ENCODE measurements around the gene DENND1A.
"Not testable (repeated sequence)": the region's sequence is repeated elsewhere in the genome, so short reads cannot be mapped to it uniquely, and the experiment has no call there.

The DENND1A gene

DNA sequence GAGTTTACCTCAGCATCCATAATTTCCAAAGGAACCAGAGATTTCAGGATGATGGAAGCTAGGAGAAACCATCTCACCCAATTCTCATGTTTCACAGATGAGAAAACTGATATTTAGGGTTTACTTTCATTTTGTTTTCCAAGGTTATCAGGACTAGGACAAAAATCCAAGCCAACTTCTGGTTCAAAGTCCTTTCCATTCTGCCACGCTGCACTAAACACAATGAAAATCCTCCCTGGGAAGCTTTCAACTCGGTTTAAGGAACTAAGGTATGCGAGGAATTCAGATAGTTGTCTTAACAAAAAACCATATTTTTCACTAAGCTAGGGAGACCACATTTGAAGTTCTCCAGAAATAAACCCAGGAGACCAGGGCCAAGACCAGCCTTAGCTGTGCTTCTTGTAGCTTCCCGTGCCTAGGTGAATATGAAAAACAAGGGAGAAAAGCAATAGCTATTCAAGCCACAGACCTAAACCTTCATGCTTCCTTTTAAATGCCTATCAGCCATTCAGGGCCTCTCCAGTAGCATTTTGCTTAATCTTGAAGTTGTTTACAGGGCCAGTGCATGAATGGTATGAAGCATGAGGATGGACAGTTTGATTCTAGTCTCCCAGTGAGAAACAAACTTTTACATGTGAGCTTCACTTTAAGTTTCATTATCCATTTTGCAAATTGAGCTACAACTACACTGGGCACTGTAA is 167.9 kb downstream of the DENND1A start:
- DNase-seq: no peak

DNA sequence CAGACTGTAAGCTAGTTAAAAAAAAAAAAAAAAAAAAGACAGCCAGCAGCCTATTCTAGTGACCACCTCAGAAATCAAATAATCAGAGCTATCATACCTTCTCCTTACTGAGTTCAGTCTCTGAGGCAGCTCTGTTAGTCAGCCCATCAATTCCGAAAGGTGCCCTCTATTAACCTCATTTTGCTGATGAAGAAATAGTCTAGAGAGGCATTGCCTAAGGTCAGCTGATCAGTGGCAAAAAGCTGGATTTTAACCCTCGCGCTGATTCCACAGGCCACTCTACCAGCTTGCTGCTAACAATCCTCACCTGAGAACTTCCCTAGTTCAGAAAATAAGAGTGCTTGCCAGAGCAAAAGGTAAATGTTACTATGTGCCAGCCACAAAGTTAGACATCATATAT is 172.0 kb downstream of the DENND1A start:
- no peak for DNase-seq

DNA sequence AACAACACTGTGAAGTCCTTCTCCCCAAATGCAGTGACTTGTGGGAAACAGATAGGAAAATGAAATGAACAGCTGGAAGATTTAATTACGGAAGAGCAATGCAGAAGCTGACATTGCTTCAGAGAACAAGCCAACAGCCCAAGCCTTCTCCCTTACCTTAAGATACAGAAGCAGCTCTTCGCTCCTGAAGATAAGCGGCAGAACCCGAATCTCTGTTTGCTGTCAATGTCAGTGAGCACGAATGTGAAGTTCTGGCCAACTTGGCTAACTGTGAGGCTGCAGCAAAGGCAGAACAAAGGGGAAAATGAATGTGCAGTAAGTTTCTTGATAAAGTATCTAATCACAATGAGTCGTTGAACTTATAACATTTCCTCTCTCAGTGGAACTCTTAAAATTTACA is 172.4 kb downstream of the DENND1A start:
- no peak for DNase-seq

DNA sequence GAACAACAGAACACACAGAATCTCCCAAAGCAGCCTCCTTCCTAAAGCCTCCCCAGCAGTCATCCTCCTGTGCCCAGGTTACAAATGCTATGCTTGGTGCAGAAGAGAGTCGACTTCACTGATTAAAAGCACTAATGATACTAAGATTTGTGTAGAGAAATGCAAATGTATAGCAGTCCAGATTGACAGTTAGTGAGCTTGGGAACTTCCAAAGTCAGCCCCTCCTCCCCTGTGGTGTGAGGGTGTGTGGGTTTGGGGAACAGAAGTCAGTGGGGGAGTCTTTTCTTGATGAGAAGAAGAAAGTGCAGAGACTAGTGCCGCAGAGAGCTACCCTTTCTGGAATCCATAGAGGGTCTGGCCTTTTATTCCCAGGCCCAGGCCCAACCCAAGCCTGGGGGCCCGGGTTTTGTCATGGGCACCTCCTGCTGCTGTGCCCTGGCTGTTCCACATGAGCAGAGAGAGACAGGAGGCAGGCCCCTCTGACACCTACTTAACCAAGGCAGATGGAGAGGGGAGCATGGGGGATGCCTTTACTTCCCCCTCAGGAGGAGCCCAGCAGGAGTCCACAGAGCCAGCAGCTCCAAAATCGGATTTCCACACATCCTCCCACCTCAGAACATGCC is 173.3 kb downstream of the DENND1A start:
- DNase-seq: no peak

DNA sequence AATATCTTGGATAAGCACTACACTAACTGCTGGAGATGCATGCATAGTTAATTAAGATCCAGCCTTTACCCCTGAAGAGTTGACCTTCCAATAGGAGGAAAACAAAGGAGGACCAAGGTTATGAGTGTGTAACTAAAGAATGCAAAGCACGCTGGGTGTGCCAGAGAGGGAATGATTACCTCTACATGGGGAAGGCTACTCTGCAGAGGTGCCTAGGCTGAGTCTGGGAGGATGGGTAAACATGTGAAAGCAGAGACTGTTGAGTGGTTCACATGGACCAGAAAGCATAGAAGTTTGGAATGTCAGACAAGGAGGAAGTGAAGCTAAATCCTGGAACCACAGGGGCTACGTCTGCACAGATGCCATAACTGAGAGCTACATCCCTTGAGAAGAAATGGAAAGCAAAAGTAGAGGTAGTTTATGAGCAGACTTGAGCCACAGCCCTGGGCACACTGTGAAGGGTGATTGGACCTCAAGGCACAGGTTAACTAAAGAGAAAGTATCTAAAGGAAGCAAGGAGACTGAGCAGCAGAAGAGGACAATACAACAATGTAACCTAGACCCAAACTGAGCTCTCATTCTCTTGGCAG is 176.2 kb downstream of the DENND1A start:
- DNase-seq: no peak

DNA sequence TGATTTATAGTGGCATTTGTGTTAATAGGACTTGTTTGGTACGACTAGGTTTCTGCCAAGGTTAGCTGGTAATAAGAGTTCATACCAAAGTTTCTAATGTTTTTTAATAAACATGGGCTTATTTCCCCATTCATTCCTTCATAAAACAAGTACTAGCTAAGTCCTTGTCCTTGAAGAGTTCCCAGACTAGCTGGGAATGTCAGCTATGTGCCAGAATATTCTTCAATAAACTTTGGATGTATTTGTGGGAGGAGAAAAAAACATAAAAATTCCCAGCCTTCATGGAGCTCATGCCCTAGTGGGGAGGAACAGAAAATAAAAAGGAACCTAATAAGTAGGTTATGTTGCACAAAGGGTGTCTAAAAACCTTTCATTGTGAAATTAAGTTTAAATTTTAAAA is 176.9 kb downstream of the DENND1A start:
- DNase-seq: no peak

DNA sequence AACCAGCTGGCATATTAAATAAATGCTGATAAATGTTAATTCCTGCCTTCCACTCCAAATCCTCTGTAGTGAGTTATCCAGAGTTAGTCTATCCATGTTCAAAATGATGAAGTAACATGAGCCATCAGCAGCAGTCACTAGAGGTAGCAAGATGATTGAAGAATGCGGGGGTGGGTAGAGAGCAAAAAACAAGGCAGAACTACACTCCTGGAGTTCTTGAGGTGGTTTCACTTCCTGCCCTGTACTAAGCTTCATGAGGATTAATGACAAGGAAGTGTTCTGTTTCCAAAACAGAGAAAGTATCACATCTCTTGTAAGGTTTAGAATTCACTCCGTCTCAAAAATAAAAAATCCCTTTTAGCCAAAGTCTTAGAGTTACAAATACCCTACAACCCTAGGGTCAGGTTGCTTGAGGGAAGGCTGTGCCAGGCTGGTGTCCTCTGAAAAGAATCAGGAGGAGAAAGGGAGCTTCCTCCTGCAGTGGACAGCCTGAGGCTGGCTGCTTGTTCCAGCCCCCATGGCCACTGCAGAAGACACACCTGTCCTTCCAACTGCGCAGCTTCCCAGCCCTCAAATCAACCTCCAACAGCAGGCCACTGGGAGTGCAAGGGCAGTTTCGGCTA is 180.2 kb downstream of the DENND1A start:
- no peak for DNase-seq

DNA sequence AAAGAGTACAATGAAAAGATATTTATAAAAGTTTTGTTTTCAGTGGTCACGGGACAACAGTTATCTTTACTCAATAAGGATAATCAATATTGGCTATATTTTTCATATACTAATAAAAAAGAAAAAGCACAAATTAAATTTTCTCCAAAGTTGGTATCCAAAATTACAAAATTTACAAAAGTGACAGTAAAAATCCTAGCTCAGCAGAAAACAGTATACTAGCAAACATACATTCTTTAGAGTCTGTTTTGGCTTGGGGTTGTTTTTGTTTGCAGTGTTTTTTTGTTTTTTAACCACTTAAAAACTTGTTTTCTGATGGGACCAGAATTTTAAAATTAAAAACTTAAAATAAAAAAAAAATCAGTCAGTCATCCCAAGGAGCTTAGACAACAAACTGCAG is 183.2 kb downstream of the DENND1A start:
- no peak for DNase-seq

DNA sequence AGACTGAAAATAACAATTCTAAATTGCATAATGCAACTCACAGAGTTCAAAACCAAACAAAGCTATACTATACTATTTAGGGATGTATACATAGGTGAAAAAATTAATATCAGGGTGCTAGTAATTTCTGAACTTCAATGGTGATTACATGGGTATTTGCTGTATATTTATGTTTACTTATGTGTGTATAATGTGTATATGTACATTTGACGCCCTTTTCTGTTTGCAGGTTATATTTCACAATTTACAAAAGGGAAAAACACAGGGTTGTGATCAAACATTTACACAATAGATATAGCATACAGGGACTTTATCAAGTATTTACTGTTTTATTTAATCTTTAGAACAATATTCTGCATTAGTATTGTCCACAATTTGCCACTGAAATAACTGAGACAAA is 184.0 kb downstream of the DENND1A start:
- no peak for DNase-seq

DNA sequence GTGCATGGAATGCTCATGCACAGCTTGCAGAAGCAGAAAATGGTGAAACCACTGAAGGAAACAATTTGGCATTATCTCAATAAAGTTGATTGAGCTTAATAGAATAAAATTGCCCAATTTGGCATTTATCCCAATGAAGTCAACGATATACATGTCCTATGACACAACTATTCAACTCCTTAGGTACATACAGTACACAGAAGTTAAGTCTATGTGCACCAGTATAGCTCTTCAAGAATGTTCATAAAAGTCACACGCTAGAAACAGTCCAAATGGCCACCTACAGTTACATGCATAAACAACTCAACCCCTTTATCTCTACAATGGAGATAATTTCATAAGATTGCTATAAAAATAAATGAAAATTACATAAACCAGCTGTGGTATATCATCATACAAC is 184.5 kb downstream of the DENND1A start:
- DNase-seq: no peak

DNA sequence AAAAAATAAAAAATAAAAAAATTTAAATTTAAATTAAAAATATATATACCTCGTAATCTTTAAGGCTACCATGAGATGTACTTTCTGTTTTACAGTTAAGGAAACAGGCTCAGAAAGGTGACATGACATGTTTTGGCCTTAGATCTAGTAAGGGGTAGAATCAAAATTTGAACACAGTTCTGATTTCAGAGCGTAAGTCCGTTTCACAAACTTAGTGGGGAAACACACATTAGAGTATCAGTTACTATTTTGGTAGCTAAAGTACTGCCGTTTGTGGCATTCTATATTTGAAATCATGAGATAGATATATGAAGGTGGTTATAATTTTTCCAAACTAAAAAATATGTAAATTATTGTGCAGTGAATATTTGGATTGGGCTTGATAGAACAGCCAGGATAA is 186.2 kb downstream of the DENND1A start:
- no peak for DNase-seq

DNA sequence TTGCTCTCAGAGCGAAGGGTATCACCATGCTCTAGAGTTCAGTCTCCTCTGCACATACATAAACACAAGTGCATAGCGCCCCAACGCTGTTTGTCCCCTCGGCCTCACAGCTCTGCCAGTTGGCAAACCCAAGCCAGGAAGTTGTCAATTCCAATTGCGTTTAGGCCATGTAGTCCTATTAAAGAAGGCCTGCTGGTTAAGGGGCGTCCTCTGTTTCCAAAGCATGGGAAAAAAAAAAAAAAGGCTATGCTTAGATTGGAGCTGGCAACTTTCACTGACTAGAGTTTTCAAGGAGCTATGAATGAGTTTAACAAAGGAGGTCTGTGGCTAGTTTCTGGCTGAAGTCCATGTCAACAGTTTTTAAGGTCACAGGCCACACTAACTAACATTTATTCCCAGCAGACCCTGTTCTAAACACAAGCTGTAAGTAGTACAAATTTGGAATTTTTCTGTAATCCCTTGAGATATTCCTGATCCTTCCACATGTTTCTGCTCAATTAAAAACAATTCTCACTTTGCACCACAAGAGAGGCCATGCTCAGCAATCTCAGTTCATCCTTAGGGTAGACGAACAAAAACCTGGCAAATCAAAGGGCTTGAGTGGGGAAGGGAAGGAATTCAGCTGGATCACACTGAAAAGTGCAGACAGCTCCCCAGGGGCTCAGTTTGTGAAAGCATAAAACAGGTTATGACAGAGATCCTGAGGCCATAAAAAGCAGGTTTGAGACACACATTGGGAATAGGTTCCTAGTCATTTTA is 187.7 kb downstream of the DENND1A start:
- DNase-seq: no peak

DNA sequence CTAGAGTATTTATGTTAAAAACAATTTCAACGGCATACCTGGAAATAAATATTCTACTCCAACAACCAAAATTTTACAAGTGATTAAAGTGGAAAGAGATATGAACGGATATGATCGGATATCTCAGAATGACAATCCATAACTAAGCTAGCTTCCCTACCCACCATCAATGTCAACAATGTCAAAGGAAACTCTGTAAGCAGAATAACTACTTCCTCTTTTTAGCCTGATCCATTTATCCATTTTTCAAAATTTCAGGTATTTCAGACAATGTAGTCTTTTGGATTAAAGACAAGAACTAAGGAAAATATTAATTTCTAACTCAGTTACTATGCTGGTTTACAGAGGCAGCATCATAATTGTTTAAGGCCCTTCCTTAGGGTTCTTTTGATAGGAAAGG is 188.7 kb downstream of the DENND1A start:
- no peak for DNase-seq

DNA sequence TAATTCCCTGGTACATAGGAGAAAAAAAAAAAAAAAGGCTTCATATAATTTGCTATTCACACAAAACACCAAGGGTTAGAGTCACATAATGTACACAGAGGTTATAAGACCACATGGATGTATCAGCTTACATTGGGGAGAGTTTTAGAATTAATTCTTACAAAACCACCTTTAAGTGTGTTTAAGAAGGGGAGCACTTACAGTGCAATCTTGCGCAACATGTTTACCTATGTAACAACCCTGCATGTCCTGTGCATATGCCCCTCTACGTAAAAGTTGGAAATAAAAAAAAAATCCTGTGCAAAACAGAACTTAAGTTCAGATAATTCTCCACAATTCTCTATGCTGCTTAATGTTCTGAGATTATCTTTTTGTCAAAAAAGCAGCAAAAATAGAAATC is 190.0 kb downstream of the DENND1A start:
- DNase-seq: no peak

DNA sequence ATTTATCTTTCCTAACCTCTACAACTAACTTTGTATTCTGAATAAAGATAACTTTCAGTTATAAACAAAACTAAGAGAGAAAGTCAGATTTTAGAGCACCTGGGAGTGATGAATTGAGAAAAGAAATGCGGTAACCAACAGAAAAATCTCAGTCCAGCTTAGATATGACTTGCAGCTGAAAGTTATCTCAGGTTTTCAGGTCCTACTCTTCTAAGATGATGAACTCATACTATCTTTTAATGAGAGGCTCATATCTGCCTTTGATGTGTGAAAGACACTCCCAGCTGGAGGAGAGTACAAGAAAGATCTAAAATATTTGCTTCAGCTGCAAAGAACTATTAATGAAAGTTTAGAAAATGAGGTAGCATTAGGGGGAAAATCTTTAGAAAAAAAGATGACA is 190.5 kb downstream of the DENND1A start:
- DNase-seq: no peak

DNA sequence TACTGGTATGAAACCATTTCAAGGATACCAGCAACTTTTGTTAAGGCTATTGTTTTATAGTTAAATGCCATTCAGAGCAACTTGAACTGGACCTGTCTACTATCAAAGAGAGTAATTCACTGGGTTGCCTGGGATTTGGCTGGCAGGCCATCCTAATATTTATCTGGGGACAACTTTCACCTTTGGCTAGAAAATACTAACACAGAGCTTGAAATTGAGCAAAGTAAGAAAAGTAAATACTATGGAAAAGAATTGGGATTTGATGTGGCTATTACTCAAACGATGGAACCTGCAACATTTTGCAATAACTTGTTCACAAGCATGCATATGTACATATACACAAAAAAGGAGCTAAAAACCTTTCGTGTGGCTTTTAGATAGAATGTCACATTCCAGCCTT is 191.3 kb downstream of the DENND1A start:
- DNase-seq: no peak

DNA sequence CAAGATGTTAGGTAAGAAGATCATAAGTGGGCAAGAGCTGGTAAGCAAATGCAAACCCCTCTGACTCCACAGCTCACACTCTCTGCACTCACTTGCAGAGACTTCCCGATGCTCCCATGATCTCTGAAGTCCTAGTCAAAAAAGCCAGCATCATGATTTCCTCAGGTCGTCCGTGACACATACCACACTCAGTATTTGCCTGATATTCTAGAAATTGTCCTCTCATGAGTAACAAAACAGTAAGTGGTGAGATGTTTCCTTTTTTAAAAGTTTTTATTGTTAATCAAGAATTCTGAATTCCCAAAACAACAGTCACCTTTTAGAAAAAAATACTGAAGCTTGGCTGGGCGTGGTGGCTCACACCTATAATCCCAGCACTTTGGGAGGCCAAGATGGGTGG is 194.6 kb downstream of the DENND1A start:
- DNase-seq: no peak

DNA sequence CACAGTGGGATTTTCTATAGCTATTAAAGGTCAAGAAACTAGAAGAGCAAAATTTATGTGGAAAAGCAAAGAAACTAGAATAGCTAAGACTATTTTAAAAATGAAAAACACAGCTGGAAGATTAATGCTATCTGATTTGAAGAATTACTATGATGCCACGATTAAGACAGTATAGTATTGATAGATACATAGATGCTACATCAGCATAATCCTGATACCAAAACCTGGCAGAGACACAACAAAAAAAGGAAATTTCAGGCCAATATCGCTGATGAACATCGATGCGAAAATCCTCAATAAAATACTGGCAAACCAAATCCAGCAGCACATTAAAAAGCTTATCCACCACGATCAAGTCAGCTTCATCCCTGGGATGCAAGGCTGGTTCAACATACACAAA is 201.4 kb downstream of the DENND1A start:
- DNase-seq: not testable (repeated sequence)

DNA sequence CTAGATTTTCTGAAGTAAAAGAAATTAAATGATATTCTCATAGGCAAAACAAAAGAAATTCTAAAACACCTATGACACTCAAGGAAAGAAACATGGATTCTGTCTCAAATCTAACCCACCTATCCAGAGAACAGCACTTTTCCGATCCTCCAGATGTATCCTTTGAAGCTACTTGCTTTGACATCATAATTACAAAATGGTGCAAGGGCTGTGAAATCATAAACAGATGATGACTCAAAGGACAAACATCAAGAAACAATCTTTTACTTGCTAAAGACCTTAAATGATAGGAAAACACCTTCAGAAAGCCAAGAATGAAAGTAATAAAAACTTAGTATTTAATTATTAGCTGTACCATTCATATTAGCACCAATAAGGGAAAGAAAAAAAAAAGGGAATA is 202.6 kb downstream of the DENND1A start:
- no peak for DNase-seq

DNA sequence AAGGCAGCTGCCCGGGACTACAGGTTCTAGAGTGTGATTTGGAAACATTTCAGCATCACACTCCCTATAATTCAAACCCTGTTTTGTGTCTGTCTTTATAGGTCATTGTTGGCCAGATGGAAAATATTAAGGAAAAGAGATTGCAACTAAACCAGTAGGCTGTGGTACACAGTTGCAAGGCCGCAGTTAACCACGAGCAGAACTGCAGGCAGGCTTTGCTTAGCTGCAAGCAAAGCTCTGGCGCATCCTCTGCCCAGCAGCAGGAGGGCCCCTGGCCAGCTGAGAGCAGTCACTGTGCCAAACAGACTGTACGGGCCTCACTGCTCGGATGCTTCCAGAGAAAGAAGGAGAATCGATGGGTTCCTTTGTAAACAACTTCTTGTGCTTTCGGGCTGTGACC is 204.5 kb downstream of the DENND1A start:
- DNase-seq: no peak

DNA sequence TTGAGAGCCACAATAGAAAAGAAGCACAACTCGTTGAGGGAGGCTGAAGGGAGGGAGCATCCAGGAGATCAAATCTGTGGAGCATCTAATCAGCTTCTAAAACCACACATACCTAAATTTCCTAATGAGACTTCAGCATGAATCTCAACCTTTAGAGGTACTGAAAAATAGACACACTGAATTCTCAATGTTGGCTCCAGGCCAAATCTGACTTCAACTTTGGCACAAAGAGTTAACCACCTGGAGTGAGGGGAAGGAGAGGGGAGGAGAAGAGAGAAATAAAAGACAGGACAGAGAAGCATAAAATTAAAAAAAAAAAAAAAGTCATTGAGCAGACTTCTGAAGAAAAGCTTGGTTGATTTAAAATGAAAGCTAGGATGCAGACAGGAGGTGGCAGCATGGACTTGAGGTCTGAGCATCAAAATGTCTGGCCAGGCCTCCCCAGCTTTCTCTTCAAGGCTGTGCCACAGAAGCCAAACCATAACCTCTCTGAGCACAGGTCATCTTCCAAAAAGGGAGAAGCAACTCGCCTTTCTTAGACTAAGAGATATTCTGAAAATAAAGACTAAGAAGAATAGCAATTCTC is 205.6 kb downstream of the DENND1A start:
- no peak for DNase-seq

DNA sequence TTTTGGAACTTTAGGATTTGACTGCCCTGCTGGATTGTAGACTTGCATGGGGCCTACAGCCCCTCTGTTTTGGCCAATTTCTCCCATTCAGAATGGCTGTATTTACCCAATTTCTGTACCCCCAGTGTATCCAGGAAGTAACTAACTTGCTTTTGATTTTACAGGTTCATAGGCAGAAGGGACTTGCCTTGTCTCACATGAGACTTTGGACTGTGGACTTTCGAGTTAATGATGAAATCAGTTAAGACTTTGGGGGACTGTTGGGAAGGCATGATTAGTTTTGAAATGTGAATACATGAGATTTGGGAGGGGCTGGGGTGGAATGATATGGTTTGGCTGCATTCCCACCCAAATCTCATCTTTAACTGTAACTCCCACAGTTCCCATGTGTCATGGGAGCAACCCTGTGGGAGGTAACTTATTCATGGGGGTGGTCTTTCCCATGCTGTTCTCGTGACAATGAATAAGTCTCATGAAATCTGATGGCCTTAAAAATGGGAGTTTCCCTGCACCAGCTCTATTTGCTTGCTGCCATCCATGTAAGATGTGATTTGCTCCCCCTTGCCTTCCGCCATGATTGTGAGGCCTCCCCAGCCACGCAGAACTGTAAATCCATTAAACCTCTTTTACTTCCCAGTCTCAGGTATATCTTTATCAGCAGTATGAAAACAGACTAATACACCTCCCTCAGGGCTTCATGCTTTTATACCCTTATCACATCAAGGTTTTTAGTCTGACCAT is 206.6 kb downstream of the DENND1A start:
- DNase-seq: no peak

All from activated naive CD4-positive, alpha-beta T cell treated with Interleukin-2 at 50 U/mL for 16 hours (primary cell).